HG03097 (cell line): ENCODE data around the gene RFXAP.
A peak's percentile ranks its signal among the peaks of the same experiment; 100 is the strongest.
"Not testable (repeated sequence)": the region's sequence is repeated elsewhere in the genome, so short reads cannot be mapped to it uniquely, and the experiment has no call there.

Source experiments
- ATAC-seq: cut with Tn5 transposase; IDR thresholded peaks from one replicate; pipeline ENCODE4 v1.9.1; 2021; ENCODE audit not compliant: unreplicated experiment, low FRiP score

Gene RFXAP, protein sequence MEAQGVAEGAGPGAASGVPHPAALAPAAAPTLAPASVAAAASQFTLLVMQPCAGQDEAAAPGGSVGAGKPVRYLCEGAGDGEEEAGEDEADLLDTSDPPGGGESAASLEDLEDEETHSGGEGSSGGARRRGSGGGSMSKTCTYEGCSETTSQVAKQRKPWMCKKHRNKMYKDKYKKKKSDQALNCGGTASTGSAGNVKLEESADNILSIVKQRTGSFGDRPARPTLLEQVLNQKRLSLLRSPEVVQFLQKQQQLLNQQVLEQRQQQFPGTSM

DNA sequence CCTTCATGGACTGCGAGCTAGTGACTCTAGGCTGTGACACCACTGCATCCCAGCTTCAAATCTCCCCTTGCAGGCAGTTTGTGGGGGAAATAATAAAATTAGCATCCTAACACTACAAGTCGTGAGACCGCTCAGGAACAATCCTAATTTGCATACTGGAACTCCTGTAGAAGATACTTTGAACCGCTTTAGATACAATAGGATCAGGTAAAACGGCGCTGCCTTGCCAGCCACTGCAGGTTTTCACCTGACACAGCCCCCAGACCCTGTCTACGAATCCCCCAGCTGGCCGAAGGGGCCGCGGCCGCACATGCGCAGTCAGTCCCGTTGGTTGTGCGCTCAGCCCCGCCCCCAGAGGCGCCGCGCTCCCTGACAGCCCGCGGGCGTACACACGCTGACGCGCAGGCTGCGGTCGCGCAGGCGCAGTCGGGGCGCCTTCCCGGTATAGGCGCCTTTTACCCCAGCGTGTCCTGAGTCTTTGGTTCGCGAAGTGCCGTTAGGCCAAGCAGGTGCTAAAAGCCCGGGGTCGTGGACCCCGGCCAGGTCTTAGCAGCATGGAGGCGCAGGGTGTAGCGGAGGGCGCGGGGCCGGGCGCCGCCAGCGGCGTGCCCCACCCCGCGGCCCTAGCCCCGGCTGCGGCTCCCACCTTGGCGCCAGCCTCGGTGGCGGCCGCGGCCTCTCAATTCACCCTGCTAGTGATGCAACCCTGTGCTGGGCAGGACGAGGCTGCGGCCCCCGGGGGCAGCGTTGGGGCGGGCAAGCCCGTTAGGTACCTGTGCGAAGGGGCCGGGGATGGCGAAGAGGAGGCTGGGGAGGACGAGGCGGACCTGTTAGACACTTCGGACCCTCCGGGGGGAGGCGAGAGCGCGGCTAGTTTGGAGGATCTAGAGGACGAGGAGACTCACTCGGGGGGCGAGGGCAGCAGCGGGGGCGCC is at the start of gene RFXAP:
RFXAP (plus strand) TSS at position 419 of the 935 bp plus-strand sequence; CDS start at position 555, 136 bp downstream.
- peak; percentile 90 for ATAC-seq

DNA sequence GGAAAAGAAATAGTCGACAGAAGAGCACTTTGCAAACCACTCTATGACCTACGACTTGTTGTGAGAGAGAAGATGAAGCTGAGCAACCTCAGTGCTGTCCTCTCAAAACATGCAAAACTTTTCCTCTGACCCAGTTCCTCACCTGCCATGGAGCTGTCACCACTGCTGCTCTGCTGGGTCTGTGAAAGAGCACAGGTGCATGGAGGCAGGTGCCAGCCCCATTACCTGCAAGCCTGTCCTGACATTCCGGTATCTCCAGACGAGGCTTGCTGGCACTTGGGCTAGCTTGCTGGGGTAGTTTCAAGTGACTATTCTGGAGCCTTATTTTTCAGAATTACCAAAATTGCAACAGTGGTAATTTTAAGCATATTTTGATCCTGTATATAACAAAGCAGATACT is 49.5 kb upstream of the RFXAP start:
- no peak for ATAC-seq

DNA sequence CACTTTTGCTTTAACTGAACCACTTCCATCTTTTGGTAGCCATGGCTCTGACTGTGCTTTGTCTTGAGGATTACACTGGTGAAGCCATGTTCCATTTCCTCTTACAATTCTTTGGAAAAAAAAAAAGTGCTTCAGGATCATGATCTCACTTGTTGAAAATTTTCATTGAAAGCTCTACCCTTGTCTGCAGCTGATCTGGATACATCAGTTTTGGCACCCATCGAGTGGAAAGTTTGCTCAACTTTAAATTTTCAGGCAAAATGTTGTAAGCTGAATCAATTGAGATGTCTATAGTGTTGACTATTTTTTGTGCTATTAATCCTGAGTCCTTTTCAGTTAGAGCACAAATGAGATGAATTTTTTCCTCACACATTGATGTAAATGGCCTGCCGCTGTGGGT is 48.3 kb upstream of the RFXAP start:
- no peak for ATAC-seq

DNA sequence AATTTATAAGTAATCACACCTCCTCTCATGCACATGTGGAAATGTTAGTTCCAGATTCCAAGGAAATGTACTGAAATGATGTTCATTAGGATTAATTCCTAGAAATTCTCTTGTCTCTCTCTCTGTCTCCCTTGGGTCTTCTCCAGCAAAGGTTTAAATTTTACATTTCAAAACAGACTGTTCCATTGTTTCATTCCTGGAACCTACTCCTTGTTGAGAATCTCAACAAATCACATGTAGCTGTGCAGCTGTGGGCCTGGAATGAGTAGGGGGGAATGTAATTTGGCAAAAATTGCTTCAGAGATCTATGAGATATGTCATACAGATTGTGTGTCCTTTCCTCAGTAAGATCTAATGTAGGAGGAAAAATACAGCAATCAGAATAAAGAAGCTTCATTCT is 46.2 kb upstream of the RFXAP start:
- no peak for ATAC-seq

DNA sequence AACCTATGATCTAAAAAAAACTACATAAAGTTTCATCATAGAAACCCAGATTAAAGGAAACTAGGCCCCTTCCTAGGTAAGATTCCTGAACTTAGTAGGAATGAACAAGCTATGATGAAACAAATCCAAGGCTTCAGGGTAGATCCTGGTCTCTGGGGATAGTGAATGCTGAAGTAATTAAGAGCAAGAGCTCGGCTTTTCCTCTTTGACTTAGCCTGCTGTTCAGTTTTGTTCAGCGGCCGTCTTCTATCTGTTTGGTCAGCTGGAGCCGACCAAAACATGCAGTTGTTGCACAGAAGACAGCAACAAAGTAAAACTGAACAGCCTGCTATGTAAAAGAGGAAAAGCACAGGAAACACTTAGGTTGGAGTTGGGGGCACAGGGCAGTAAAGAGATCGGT is 44.1 kb upstream of the RFXAP start:
- ATAC-seq = no peak

DNA sequence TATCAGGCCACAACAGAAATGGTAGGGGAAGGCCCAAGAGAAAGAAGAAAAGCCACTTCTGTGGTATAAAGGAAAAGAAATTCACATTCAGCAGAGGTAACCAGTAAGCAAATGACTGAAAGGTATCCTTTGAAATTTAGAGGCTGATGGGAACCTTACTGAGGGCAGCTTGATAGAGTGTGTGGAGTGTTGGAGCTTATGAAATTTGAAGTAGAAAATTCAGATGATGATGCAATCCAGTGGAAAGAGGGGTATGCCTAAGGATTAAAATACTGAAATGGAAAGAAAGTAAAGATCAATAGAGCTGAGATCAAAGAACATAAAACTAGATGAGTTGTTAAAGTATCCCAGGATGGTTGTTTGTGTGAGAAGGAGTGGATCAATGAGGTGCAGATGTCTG is 42.8 kb upstream of the RFXAP start:
- no peak for ATAC-seq

DNA sequence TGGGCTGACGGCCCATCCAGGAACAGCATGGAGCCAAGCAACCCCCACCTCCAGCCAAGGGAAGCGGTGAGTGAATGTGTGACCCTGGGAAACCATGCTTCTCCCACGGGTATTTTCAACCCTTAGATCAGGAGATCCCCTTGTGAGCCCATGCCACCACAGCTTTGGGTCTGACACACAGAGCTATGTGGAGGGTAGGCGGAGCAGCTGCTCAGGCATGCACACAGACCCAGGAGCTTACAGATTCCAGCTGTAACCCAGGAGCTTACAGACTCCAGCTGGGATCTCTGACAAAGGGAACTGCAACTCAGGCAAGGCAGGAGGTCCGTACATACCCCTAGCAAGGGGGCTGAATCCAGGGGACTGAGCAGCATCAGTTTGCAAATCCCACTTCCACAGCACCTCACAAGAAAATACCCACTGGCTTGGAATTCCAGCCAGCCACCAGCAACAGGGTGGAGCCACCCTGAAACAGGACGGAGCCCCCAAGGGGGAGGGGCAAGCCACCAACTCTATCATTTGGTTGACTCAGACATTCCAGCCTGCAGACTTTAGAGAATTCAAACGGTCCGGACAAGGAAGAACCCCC is 40.8 kb upstream of the RFXAP start:
- no peak for ATAC-seq

DNA sequence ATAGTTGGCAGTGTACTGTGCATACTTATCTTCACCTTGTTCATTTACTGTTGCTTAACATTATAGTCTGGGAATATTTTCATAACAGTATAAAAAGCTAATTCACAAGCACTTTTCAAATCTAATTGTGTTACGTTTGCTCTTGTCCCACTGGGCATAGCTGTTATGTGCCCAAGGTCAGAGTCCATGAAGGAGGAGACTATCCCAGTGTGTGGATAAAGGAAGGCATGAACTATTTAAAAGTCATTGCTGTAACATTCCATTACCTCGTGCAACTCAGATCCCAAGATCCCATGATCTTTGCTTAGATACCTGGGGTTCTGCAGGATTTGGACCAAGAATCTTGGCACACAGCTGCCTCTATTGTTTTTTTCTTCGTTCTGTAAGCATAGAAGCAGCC is 35.1 kb upstream of the RFXAP start:
- ATAC-seq = no peak

DNA sequence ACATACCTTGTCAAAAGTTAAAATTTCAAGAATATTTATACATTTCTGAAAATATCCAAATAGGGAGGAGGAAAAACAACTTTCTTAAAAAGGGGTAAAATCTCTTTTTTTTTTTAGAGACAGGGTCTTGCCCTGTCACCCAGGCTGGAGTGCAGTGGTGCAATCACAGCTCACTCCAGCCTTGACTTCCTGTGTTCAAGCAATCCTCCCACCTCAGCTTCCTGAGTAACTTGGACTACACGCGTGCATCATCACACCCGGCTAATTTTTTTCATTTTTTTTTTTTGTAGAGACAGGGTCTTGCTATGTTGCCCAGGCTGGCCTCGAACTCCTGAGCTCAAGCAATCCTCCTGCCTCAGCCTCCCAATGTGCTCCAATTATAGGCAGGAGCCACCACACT is 32.8 kb upstream of the RFXAP start:
- not testable (repeated sequence) for ATAC-seq

DNA sequence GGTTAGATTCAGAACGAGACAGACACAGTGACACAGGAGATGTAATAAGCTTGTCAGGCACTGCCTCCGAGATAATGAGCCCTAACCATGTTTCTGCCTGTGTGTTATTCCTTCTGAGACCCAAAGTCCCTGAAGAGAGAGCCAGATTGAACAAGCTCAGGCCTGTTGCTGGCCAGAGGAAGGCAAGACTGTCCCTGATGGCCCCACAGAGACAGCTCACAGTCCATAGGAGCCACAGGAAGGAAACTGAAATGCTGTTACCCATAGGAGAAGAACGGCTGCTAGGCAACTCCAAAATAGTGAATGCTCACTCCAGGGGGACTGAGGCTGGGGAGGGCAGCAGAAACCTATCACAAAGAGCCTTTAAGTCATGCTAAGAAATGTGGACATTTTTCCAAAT is 31.8 kb upstream of the RFXAP start:
- ATAC-seq = no peak

DNA sequence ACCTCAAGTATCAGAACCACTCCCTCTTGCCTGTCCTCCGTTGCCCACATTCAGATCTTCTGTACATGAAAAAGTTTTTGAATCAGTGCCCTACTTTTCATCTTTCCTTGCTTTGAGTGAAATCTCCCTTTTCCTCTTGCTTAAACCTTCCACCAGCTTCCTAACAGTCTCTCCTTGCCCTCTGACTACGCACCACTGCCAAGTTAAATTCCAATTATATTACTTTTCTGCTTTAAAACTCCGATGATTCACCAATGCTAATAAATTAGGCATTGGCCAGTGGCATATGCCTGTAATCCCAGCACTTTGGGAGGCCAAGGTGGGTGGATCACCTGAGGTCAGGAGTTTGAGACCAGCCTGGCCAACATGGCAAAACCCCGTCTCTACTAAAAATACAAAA is 30.7 kb upstream of the RFXAP start:
- no peak for ATAC-seq

DNA sequence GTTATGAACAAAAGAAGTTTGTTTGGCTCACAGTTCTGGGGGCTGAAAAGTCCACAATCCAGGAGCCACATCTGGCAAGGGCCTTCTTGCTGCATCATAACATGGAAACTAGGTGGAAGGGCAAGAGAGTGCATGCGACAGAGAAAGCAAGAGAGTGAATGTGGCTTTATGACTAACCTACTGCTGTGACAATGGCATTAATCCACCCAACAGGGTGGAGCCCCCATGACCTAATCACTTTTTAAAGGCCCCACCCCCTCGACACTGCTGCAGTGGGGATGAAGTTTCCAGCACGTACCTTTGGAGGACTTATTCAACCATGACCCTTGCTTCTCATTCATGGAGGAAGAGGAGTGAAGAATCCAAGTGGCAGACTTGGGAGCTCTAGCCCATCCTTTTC is 30.0 kb upstream of the RFXAP start:
- ATAC-seq = no peak

DNA sequence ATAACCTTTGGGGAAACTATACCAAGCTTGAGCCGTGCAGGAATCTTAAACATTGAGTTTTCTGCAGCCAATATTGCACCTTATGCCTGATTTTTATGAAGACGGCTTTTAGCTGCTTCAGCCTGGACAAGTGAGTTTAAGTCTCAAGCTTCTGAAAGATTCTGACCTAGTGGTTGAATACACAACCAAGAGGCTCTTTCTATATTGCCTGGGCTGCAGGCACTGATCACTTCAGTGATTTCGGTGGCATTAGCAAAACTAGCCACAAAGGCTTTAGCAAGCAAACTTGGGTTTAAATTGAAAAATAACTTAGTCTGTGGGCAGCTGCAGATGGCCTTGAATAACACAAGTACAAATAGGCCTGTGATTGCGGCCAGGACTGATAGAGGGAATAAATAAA is 29.3 kb upstream of the RFXAP start:
- ATAC-seq = no peak

DNA sequence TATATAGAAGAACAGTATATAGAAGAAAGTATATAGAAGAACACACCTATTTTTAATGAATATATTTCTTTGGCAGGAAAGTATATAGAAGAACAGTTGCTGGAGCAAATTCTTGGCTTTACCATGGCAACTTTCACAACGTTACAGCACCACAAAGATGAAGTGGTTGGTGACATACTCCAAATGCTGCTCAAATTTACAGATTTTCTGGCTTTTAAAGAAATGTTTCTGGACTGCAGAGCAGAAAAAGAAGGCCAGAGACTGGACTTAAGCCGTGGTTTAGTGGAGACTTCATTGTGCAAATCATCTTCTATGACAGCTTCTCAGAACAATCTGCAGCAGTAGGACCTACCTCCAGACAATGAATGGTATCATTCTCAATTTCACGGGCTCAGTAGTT is 24.3 kb upstream of the RFXAP start:
- no peak for ATAC-seq

DNA sequence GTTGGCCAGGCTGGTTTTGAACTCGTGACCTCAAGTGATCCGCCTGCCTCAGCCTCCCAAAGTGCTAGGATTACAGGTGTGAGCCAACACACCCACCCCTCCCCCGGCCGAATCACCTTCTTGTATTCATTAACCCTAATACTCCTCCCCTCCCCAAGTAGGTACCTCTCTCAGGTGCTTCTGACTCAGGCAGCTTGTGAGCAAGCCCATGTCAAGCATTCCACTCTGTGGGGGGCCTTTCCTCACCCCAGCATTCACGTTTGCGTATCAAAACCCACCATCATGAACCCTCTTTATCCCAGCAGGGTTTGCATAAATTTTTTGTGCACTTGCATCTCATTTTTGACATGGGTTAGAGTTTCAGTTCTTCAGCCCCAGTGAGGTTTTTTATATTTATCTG is 23.6 kb upstream of the RFXAP start:
- no peak for ATAC-seq

DNA sequence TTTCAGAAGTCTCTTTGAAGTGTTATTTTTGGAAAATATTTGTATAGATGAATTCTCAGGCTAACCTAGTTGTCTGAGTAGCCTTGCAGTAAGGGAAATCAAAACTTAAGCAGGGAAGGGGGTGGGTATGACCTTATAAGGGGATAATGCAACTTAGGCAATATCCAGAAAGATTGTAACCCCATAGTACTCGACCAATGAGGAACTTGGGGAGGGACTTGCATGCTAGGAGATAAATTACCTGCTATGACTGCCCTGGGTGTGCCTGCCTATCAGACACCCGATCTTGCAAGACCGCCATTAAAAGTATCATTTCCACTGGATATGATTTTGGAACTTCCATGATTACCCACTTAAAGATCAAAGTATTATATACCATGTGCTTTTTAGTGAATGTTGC is 23.0 kb upstream of the RFXAP start:
- ATAC-seq = no peak

DNA sequence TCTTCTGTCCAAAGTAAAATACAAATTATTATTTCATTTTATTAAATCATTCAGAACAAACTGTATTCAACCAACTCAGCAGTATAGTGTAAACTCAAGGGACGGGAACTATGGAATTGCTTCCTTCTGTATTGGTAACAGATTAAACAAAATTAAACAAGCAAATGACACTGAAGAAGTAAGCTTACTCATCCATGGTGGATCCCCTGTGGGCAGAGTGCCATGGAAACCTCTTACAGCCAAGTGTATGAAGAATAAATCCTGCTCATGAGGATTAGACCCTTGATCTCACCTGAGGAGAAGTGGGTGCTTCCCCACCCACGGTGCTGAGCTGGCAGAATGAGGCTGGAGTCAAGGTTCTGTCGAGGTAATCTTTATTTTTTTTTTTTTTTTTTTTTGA is 18.0 kb upstream of the RFXAP start:
- no peak for ATAC-seq

DNA sequence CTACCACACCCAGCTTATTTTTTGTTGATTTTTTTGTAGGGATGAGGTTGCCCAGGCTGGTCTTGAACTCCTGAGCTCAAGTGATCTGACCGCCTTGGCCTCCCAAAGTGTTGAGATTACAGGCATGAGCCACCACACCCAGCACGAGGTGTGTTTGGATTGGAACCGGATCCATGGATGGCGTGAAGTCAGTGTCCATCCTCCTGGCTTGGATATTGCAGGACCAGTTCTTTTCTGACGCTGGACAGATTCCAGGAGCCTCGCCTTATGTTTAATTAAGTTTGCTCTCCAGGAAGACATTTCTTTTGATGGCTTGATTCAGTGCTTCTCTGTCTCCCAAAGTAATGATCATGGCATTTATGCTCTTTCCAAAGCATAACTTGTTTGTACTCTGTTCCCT is 14.4 kb upstream of the RFXAP start:
- ATAC-seq = no peak

DNA sequence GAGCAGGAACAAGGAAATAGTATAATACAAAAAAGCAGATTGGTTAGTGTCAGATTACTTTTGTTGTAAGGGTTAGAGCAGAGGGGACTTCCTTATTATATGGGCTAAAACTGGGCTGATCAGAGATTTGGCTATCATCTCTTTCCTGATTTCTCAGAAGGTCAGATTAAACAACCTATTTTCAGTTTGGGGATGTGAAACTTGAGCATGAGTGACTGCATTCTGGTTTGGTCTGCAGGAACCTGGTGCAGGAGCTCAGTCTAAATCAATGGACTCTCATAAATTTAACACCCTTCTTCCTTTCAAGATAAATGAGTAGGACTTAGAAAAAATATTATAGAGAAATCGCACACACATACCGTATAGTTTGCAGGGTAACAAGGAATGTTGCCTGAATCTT is 12.9 kb upstream of the RFXAP start:
- no peak for ATAC-seq

DNA sequence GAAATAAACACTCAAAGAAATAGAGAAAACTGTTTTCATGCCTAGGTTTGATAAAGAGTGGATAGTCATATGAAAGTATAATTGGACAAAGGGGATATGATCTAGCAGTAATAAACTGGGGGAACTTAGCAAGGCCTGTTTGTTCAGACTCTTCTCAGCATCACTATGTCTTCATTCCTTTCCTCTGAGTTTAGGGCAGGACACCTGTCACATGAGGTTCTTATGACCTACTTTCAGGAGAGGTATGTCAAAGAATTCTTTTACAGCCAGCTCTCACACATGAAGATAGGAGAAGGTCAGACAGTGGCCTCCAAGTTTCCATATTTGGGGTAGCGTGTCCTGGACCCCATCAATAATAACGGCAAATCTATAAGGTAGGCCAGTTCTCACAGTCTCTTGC is 11.4 kb upstream of the RFXAP start:
- ATAC-seq = no peak

DNA sequence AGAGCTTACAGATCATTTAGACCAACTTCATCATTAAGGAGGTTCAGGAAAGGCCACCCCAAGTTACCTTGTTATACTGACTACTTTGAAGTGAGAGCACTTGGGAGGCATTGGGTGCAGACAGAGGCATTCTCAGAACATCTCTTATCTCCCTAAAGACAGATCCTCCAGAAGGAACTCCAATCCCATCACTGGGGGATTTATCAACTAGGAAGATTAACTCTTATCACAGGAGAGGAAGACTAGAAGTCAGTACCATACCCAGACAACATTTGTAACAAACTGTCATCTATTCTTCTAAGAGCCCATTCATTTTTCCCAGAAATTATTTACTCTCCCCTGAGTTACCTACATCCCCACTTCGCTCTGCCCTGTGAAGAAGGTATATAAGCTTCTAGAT is 5.8 kb upstream of the RFXAP start:
- no peak for ATAC-seq

DNA sequence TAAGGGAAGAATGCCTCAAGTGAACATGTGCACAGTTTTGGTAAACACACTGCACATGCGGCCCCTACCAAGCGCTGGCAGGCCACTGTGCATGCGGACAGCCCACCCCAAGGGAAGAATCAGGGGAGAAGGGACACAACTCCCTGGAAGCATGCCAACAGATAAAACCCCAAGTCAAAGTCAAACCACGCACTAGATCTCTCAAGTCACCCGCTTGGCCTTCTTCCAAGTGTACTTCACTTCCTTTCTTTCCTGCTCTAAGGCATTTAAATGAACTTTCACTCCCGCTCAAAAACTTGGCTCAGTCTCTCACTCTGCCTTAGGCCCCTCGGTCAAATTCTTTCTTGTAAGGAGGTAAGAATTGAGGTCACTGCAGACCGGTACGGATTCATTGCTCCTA is 4.6 kb upstream of the RFXAP start:
- ATAC-seq = no peak
